A549 (cell line): ENCODE results near the gene TRIOBP.

Source experiments
- CHD2 ChIP-seq: fragments of 150-350 bp; IDR thresholded peaks from 2 replicates; pipeline ENCODE4 v1.6.1; 2014; ENCODE audit warnings: low read length; ENCODE audit not compliant: partially characterized antibody
- RAD21 ChIP-seq, 2 experiments: fragments of >200 bp in 1 of 2; sonication (Bioruptor Twin) in 1 of 2; formaldehyde crosslinking in 1 of 2; IDR thresholded peaks in 1 of 2; conservative IDR thresholded peaks in 1 of 2; 2 replicates in 1 of 2; 3 replicates in 1 of 2; pipeline ENCODE4 v1.6.1; 2012 to 2018; ENCODE audit warnings: inconsistent platforms in 1 of 2

DNA sequence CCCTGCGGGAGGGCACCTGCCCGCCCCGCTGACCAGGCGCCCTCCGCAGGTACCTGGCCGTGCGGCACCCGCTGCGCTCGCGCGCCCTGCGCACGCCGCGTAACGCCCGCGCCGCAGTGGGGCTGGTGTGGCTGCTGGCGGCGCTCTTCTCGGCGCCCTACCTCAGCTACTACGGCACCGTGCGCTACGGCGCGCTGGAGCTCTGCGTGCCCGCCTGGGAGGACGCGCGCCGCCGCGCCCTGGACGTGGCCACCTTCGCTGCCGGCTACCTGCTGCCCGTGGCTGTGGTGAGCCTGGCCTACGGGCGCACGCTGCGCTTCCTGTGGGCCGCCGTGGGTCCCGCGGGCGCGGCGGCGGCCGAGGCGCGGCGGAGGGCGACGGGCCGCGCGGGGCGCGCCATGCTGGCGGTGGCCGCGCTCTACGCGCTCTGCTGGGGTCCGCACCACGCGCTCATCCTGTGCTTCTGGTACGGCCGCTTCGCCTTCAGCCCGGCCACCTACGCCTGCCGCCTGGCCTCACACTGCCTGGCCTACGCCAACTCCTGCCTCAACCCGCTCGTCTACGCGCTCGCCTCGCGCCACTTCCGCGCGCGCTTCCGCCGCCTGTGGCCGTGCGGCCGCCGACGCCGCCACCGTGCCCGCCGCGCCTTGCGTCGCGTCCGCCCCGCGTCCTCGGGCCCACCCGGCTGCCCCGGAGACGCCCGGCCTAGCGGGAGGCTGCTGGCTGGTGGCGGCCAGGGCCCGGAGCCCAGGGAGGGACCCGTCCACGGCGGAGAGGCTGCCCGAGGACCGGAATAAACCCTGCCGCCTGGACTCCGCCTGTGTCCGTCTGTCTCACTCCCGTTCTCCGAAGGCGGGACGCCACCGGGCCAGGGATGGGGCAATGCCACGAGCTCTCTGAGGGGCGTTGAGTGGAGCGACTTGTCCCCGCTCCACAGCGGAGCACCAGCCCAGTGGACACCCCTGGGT, 128.1 kb downstream of the TRIOBP start:
- TF ChIP-seq RAD21 (conservative IDR thresholded peaks at IDR 0.05 in 1 of 2, IDR thresholded peaks at IDR 0.05 in 1 of 2): no peak
- TF ChIP-seq CHD2: no peak
